HG03520 (cell line): ENCODE data around the gene SOCS7.

ENCODE experiments used
- ATAC-seq: cut with Tn5 transposase; IDR thresholded peaks from one replicate; pipeline ENCODE4 v1.9.1; 2021; ENCODE audit warnings: mild to moderate bottlenecking, moderate library complexity; ENCODE audit not compliant: unreplicated experiment

The SOCS7 gene

DNA sequence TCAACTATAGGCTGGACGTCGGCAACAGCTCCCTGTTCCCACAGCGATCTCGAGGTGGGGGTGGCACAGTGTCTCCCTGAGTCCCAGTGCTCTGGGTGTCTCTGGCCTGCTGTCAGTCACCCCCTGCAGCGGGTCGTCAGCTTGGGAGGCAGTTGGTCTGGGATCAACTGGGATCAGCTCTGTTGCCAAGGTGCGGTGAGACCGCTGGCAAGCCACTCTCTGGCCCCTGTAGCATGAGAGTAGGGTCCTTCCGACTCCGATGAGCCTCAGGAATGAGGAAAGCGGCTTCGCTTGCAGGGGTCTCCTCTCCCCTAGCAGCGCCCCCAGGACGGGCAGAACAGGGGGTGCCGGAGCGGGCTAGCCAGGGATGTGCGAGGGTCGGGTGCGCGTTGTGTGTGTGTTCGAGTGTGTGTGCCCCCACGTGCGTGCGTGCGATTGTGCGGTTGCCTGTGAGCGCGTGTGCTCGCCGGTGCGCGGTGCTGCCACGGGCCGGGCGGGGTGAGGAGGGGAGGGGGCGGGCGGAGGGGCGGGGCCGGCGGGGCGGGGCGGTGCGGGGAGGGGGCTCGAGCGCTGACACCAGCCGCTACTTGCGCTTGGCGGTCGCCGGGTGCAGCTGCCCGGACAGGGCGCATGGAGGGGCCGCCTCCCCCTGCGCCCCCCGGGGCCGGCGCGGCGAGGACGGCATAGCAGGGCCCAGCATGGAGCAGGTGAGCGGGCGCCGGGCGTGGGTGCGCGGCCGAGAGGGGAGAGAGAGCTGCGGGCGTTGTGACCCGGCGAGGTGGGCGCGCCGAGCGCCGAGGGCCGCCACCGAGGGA, 67.3 kb downstream of the SOCS7 start:
- ATAC-seq, result no peak

DNA sequence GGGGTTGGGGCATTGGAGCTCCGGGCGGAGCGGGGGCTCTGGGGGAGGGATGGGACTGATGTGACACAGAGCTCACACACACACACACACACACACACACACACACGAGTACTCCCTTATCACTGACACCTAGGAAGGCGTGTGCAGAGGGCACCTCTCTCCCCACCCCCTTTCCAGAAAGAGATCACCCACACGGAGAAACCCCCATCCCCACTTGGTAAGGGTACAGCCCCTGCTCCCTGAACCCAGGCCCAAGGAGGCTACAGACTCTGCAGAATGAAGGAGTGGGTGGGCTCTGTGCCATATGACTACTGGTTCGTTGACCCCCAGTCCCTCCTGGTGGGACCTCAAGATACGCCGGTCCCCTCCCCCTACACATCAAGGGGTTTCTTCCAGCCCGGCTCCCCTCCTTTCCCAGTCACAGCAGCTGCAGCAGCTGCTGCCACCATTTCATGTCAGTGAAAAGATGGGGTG, 67.9 kb downstream of the SOCS7 start:
- ATAC-seq, result no peak

- ATAC-seq, result no peak
Measured at GRCh38 chr17:38420518-38420917, 68.9 kb downstream of the SOCS7 start.

- ATAC-seq, result no peak
Measured at GRCh38 chr17:38421171-38421841, 69.7 kb downstream of the SOCS7 start.

- ATAC-seq, result no peak
Measured at GRCh38 chr17:38421871-38422827, 70.5 kb downstream of the SOCS7 start.

DNA sequence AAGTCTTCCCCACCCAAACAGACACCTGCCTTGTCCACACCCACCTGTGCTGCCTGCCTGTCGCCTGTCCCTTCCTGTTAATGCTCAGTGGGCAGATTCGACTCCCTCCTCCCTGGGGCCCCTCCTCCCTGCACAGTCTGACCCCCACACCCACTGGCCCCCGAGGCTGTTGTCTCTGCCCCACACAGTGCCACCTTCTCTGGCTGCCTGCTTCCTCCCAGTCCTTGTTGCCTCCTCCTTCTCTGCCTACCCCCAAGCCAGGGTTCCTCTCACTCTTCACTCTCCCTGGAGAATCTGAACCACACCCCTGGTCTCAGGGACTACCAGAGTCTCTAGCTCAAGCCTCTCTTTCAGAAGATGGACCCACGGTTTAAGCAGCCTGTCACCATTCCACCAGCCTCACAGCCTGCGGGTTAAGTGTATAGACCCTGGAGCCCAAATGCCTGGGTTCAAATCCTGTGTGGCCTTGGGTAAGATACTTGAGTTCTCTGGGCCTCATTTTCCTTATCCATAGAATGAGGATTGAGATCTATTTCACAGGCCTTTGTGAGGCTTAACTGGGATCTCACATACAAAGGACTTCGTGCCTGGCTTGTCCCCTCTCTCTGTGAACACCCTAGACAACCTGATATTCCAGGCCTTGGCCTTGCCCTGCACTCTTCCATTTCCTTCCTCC, 72.8 kb downstream of the SOCS7 start:
- no peak for ATAC-seq

GRCh38 chr17:38425031-38425430, 73.4 kb downstream of the SOCS7 start:
- no peak for ATAC-seq

GRCh38 chr17:38425744-38426143, 74.1 kb downstream of the SOCS7 start:
- no peak for ATAC-seq

DNA sequence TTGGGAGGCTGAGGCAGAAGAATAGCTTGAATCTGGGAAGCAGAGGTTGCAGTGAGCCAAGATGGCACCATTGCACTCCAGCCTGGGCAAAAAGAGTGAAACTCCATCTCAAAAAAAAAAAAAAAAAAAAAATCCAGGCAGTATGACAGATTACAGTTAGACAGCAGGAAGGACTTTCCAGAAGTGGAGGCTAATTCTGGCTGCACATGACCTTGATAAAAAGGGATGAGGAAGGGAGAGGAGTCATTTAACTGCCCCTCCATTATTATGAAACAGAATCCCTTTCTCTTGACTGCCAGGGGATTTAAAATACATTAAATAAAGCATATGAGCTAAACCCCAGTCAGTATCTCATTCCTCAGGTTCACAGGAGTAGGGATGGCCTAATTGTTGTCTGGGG, 74.8 kb downstream of the SOCS7 start:
- ATAC-seq, result no peak

DNA sequence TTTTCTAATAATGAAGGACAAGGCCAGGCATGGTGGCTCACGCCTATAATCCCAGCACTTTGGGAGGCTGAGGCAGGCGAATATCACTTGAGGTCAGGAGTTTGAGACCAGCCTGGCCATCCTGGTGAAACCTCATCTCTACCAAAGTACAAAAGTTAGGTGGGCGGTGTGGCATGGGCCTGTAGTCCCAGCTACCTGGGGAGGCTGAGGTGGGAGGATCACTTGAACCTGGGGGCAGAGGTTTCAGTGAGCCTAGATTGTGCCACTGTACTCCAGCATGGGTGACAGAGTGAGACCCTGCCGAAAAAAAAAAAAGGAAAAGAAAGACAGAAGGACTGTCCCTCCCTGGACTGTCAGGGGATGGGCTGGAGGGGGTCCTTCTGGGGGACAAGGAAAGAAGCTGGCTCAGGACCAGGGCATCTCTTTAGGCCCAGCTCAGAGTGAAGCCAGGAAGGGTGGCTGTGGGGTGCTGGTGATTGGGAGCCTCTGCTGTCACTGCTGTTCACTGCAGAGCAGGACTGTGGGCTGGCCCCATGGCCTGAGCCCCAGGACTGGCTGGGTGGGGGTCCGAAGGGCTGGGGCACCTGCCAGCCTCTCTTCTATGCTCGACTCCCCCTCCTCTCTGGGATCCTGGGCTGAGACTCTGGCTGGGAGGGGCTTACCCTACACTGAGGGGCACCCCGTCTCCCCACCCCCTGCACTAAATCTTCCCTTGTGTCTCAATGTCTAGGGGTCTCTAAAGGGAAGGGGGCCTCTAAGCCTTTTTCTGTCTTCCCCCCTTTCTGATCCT, 75.7 kb downstream of the SOCS7 start:
- no peak for ATAC-seq

DNA sequence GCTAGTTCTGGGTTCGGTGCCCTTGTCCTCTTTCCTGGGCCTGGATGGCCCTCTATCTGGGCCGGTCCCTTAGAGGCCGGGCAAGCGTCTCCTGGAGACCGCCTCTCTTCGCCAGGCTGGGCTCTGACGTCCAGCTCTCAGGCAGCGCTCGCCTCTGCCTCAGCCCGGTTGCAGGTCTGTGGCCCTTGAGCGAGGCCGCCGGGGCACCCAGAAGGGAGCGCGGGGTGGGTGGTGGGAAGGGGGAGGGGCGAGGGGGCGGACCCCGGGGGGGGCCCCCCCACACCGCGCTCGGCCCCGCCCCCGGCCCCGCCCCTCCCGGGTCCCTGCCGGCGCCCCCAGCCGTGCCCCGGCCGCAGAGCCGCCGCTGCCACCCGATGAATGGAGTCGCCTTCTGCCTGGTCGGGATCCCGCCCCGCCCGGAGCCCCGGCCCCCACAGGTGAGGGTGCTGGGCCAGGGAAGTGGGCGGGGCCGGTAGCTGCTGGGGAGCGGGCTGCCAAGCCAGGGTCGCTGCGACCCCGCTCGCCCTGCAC, 76.5 kb downstream of the SOCS7 start, which contains the start of gene ARHGAP23:
ARHGAP23 (plus strand) TSS at position 353 of the 531 bp plus-strand sequence; CDS start at position 375, 22 bp downstream.
- ATAC-seq, result no peak

- no peak for ATAC-seq
Measured at GRCh38 chr17:38428643-38429371, 77.2 kb downstream of the SOCS7 start.

GRCh38 chr17:38429476-38430100, 77.9 kb downstream of the SOCS7 start:
- ATAC-seq, result no peak

DNA sequence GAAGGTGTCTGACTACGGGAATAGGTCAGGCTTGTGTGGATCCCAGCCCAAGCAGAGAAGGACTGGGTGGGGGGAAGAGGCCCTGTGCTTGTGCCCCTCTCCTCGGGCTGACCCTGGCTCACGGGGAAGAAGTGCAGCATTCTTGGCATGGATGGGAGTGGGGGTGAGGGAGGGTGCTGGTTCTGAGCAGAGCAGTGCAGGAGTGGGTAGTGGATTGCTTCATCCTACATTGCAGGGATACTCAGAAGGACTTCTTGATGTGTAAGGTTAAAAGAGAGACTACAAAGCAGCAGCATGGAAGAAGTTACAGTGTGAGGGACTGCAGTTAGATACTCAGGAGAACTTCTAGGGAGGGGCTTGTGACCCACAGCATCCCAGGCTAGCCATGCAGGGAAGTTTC, 78.7 kb downstream of the SOCS7 start:
- no peak for ATAC-seq

DNA sequence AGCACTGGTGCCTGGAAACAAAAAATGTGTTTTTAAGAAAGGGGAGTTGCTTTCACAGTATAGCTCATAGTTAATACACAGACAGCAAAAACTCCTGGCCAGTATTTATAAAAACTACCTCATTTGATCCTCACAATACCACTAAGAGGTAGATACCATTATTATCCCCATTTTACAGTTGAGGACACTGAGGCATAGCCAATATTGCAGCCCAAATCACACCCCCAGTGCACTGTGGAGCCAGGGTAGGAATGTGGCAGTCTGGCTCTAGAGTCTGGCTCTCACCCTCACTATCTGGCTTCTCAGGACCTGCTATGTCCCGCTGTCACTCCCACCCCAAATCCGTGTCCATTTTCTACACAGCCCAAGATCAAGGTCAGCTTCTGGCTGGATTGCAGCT, 79.2 kb downstream of the SOCS7 start:
- ATAC-seq, result no peak

- ATAC-seq, result no peak
Measured at GRCh38 chr17:38431346-38432145, 79.9 kb downstream of the SOCS7 start.

DNA sequence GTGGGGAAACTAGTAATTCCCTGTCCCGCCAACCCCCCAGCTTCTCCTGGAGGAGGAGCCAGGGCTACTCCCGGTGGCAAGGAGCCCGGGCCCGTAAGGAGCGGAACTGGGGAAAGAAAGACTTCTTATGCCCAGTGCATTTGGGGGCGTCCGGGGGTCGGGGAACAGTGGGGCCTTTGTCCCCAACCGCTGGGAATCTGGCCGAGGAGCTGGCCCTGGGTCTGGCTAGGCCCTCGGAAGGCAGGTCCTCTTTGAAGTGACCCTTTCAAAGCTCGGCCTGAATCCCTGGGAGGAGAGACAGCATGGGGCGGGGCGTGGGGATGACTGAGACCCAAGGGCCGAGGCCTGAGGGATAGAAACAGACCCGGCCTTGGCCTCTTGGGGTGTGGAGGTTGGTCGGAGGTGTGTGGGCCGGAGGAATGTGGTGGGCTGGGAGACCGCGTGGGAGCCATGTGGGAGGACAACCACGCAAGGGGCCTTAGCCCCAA, 82.6 kb downstream of the SOCS7 start:
- no peak for ATAC-seq
